HCT116 (cell line): ENCODE results near the gene PDE6B.

Experiments used
- CTCF ChIP-seq, 3 experiments: fragments of 200-600 bp in 1 of 3; sonication (generic) in 1 of 3; IDR thresholded peaks in 2 of 3; conservative IDR thresholded peaks in 1 of 3; 2 replicates each; pipeline ENCODE4 v1.5.1; 2012 to 2017; ENCODE audit warnings: low read depth in 2 of 3, low read length in 2 of 3, antibody characterized with exemption in 1 of 3, borderline replicate concordance in 1 of 3, control low read depth in 1 of 3, mild to moderate bottlenecking in 1 of 3, mixed read lengths in 1 of 3, mixed run types in 1 of 3, moderate library complexity in 1 of 3; ENCODE audit not compliant: insufficient read depth in 1 of 3
- EGR1 ChIP-seq: IDR thresholded peaks from 2 replicates; pipeline ENCODE4 v1.6.1; 2012; ENCODE audit warnings: low read depth
- POLR2A ChIP-seq: IDR thresholded peaks from 2 replicates; pipeline ENCODE4 v1.7.0; 2011; ENCODE audit warnings: borderline replicate concordance; ENCODE audit not compliant: insufficient read depth, insufficient read length; ENCODE audit errors: extremely low read depth

GRCh38 chr4:629915-630641 is 4.7 kb downstream of the PDE6B start:
- TF ChIP-seq CTCF (IDR thresholded peaks at IDR 0.05 in 2 of 3, conservative IDR thresholded peaks at IDR 0.05 in 1 of 3; ENCODE audit: borderline replicate concordance in 1 of 3, insufficient read depth in 1 of 3, low read depth in 2 of 3, low read length in 2 of 3), result no peak
- TF ChIP-seq EGR1, result no peak
- no peak for TF ChIP-seq POLR2A
